GM19468 (cell line): ENCODE measurements around the gene WAS.
"Not testable (repeated sequence)": the region's sequence is repeated elsewhere in the genome, so short reads cannot be mapped to it uniquely, and the experiment has no call there.

Experiments
- ATAC-seq: cut with Tn5 transposase; IDR thresholded peaks from one replicate; pipeline ENCODE4 v1.9.1; 2021; ENCODE audit warnings: mild to moderate bottlenecking, moderate library complexity, moderate number of reproducible peaks; ENCODE audit not compliant: unreplicated experiment; ENCODE audit errors: extremely low read depth

The WAS gene

GRCh38 chrX:48683411-48683982 is at the start of gene WAS:
WAS (plus strand) TSS chrX:48683799; CDS start chrX:48683854, 55 bp downstream.
- ATAC-seq: no peak

- no peak for ATAC-seq
Measured at GRCh38 chrX:48636301-48636700, 47.3 kb upstream of the WAS start.

GRCh38 chrX:48636776-48637175 is 46.8 kb upstream of the WAS start:
- ATAC-seq: no peak

GRCh38 chrX:48645669-48646068 is 37.9 kb upstream of the WAS start:
- no peak for ATAC-seq

GRCh38 chrX:48648336-48648751 is 35.3 kb upstream of the WAS start:
- ATAC-seq: no peak

GRCh38 chrX:48649102-48649501 is 34.5 kb upstream of the WAS start:
- ATAC-seq: no peak

- ATAC-seq: not testable (repeated sequence)
Measured at GRCh38 chrX:48652055-48652579, 31.5 kb upstream of the WAS start.

GRCh38 chrX:48654746-48655145 is 28.9 kb upstream of the WAS start:
- not testable (repeated sequence) for ATAC-seq

GRCh38 chrX:48659686-48660085 is 23.9 kb upstream of the WAS start:
- not testable (repeated sequence) for ATAC-seq

- ATAC-seq: no peak
Measured at GRCh38 chrX:48663241-48663640, 20.4 kb upstream of the WAS start.

- no peak for ATAC-seq
Measured at GRCh38 chrX:48664156-48664555, 19.4 kb upstream of the WAS start.

GRCh38 chrX:48665991-48666390 is 17.6 kb upstream of the WAS start:
- ATAC-seq: no peak

GRCh38 chrX:48666649-48667048 is 16.9 kb upstream of the WAS start:
- no peak for ATAC-seq

GRCh38 chrX:48667509-48667908 is 16.1 kb upstream of the WAS start:
- no peak for ATAC-seq

- ATAC-seq: not testable (repeated sequence)
Measured at GRCh38 chrX:48668187-48668586, 15.4 kb upstream of the WAS start.

- ATAC-seq: peak; percentile 62
Measured at GRCh38 chrX:48676106-48676892, 7.3 kb upstream of the WAS start.

- ATAC-seq: no peak
Measured at GRCh38 chrX:48676893-48677270, 6.7 kb upstream of the WAS start.

GRCh38 chrX:48677516-48677915 is 6.1 kb upstream of the WAS start:
- ATAC-seq: no peak

- not testable (repeated sequence) for ATAC-seq
Measured at GRCh38 chrX:48680467-48680866, 3.1 kb upstream of the WAS start.

GRCh38 chrX:48680925-48681324 is 2.7 kb upstream of the WAS start:
- ATAC-seq: not testable (repeated sequence)

GRCh38 chrX:48681539-48682183 is 1.9 kb upstream of the WAS start:
- no peak for ATAC-seq
